ENCODE data around the gene C4B.

The C4B gene

GRCh38 chr6:32076321-32076809 is 61.8 kb downstream of the C4B start:
- peak; percentile 87 for DNase-seq (ENCODE audit: low read depth)
- TF ChIP-seq, protein P1, sequence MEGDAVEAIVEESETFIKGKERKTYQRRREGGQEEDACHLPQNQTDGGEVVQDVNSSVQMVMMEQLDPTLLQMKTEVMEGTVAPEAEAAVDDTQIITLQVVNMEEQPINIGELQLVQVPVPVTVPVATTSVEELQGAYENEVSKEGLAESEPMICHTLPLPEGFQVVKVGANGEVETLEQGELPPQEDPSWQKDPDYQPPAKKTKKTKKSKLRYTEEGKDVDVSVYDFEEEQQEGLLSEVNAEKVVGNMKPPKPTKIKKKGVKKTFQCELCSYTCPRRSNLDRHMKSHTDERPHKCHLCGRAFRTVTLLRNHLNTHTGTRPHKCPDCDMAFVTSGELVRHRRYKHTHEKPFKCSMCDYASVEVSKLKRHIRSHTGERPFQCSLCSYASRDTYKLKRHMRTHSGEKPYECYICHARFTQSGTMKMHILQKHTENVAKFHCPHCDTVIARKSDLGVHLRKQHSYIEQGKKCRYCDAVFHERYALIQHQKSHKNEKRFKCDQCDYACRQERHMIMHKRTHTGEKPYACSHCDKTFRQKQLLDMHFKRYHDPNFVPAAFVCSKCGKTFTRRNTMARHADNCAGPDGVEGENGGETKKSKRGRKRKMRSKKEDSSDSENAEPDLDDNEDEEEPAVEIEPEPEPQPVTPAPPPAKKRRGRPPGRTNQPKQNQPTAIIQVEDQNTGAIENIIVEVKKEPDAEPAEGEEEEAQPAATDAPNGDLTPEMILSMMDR (conservative IDR thresholded peaks at IDR 0.05; ENCODE audit: control insufficient read depth, insufficient read depth, low read depth, low read length), result no peak
- H3K4me3 ChIP-seq (ENCODE audit: control insufficient read depth, low read depth, low read length), result no peak overlapping the region

GRCh38 chr6:32079566-32080290 is 65.1 kb downstream of the C4B start:
- TF ChIP-seq, protein P1 (conservative IDR thresholded peaks at IDR 0.05; ENCODE audit: control insufficient read depth, insufficient read depth, low read depth, low read length), result no peak
- no peak for DNase-seq (ENCODE audit: low read depth)
- H3K4me3 ChIP-seq (ENCODE audit: control insufficient read depth, low read depth, low read length), result no peak overlapping the region

DNA sequence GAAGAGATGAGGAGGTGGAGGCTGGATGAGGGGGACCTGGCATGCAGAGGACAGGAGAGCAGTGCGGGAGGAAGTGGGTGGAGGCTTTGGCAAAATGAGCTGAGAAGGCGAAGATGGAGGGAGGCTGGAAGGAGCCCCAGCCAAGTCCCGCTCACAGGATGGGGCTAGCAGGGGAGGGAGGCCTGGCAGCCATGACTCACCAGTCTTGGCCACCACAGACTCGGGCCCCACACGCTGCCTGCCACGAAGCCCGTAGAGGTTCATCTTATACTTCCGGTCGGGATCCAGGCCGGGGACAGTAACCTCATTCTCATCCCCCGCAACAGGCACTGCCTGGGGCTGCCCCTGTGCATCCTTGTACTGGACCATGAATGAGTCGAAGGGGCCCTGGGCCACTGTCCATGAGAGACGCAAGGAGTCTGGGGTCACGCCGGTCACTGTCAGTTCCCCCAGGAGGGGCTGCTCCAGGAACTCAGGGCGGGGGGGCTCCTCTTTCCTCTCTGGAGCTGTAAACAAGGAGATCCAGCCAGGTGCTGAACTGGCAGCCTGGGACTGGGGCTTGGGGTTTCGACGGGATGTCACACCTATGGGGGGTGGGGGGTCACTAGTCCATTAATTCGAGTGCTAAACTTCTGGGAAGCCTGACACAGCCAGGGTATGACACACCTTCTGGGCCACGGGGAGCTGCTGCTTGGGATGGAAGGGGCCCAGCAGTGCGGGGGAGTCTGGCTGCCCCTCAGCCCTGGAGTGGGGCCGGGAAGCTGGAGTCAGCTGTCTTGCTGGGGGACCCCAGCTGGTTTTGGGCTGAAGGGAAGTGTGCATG is 66.8 kb downstream of the C4B start:
- DNase-seq (ENCODE audit: low read depth), result peak; percentile 88
- TF ChIP-seq, protein P1 (conservative IDR thresholded peaks at IDR 0.05; ENCODE audit: control insufficient read depth, insufficient read depth, low read depth, low read length), result no peak

DNA sequence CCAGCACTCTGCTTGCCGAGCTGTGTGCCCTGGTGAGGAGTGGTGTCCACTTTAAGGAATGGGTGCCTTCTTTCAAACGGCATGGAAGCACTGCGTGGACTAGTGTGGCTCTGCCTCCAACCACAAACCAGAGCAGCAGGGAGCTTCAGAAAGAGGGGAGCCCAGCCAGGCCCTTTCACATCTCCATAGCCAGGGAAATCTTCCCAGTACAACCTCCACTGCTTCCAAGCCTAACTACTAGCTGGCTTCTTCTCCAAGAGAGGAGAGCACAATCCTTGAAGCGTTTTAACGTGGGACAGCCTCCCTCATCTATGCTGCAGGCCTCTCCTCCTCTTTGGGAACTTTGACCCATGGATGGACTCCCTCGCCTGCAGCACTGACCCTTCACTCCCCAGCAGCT is 67.9 kb downstream of the C4B start:
- H3K4me3 ChIP-seq (ENCODE audit: control insufficient read depth, low read depth, low read length), result no peak overlapping the region
- DNase-seq (ENCODE audit: low read depth), result no peak
- TF ChIP-seq, protein P1 (conservative IDR thresholded peaks at IDR 0.05; ENCODE audit: control insufficient read depth, insufficient read depth, low read depth, low read length), result no peak

More for the DNA sequence above, 66.8 kb downstream of the C4B start:
- no peak overlapping the region for H3K4me3 ChIP-seq (ENCODE audit: control insufficient read depth, low read depth, low read length)

- DNase-seq (ENCODE audit: low read depth), result peak; percentile 94
- TF ChIP-seq, protein P1 (conservative IDR thresholded peaks at IDR 0.05; ENCODE audit: control insufficient read depth, insufficient read depth, low read depth, low read length), result no peak
- no peak overlapping the region for H3K4me3 ChIP-seq (ENCODE audit: control insufficient read depth, low read depth, low read length)
Observed at GRCh38 chr6:32082935-32083334, 68.3 kb downstream of the C4B start.

- no peak for DNase-seq (ENCODE audit: low read depth)
- no peak overlapping the region for H3K4me3 ChIP-seq (ENCODE audit: control insufficient read depth, low read depth, low read length)
- TF ChIP-seq, protein P1 (conservative IDR thresholded peaks at IDR 0.05; ENCODE audit: control insufficient read depth, insufficient read depth, low read depth, low read length), result no peak
Observed at GRCh38 chr6:32083812-32084768, 69.5 kb downstream of the C4B start.
